BJ (cell line): Measurements from ENCODE around the gene PHRF1. TPM values are rescaled to one million over a fixed set of nuclear protein-coding genes. Genes with fewer than 3 reads are reported as not detected.

ENCODE experiments used
- CTCF ChIA-PET: fragments of 350-600 bp; formaldehyde crosslinking; extraction: SDS; loops from one replicate; lab custom pipeline; 2021; ENCODE audit warnings: antibody characterized with exemption, inconsistent platforms; lab: Yijun Ruan, JAX
- POLR2A ChIA-PET: fragments of 300-600 bp; sonication (Branson Sonifier 250); formaldehyde crosslinking; extraction: SDS; loops from one replicate; lab custom pipeline; 2021; ENCODE audit warnings: antibody characterized with exemption; lab: Charles Lee
- DNase-seq: peaks from one replicate; pipeline ENCODE4 v3.0.0-alpha.2; 2011; ENCODE audit warnings: low read depth
- H3K27me3 ChIP-seq: 2 replicates; pipeline ENCODE4 v1.6.0; 2011; ENCODE audit warnings: low read length; ENCODE audit not compliant: control insufficient read depth, insufficient read depth
- H3K36me3 ChIP-seq: 2 replicates; pipeline ENCODE4 v1.5.1; 2011; ENCODE audit warnings: low read length; ENCODE audit not compliant: control insufficient read depth, insufficient read depth
- H3K4me3 ChIP-seq: 2 replicates; pipeline ENCODE4 v1.5.1; 2011; ENCODE audit warnings: low read depth, mild to moderate bottlenecking, control low read depth, low read length
- polyA minus RNA-seq: library from RNA; depleted of rRNA, polyadenylated mRNA; stranded (reverse); fragments of >200 nt; gene quantifications from 2 replicates; pipeline ENCODE4 v1.2.3, GENCODE V29; 2011; rRNA and poly(A)+ RNA removed
- polyA plus RNA-seq: library from polyadenylated mRNA; depleted of rRNA; stranded (reverse); fragments of >200 nt; gene quantifications from 2 replicates; pipeline ENCODE4 v1.2.3, GENCODE V29; 2011; rRNA removed
- TF ChIP-seq, protein P1 (sequence below): IDR thresholded peaks from 2 replicates; pipeline ENCODE4 v1.5.1; 2011; ENCODE audit warnings: low read depth, mild to moderate bottlenecking, control low read depth, inconsistent platforms, low read length, moderate library complexity; ENCODE audit not compliant: insufficient read depth

Gene PHRF1, protein sequence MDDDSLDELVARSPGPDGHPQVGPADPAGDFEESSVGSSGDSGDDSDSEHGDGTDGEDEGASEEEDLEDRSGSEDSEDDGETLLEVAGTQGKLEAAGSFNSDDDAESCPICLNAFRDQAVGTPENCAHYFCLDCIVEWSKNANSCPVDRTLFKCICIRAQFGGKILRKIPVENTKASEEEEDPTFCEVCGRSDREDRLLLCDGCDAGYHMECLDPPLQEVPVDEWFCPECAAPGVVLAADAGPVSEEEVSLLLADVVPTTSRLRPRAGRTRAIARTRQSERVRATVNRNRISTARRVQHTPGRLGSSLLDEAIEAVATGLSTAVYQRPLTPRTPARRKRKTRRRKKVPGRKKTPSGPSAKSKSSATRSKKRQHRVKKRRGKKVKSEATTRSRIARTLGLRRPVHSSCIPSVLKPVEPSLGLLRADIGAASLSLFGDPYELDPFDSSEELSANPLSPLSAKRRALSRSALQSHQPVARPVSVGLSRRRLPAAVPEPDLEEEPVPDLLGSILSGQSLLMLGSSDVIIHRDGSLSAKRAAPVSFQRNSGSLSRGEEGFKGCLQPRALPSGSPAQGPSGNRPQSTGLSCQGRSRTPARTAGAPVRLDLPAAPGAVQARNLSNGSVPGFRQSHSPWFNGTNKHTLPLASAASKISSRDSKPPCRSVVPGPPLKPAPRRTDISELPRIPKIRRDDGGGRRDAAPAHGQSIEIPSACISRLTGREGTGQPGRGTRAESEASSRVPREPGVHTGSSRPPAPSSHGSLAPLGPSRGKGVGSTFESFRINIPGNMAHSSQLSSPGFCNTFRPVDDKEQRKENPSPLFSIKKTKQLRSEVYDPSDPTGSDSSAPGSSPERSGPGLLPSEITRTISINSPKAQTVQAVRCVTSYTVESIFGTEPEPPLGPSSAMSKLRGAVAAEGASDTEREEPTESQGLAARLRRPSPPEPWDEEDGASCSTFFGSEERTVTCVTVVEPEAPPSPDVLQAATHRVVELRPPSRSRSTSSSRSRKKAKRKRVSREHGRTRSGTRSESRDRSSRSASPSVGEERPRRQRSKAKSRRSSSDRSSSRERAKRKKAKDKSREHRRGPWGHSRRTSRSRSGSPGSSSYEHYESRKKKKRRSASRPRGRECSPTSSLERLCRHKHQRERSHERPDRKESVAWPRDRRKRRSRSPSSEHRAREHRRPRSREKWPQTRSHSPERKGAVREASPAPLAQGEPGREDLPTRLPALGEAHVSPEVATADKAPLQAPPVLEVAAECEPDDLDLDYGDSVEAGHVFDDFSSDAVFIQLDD (N-terminal part only)
- polyA plus RNA-seq (6.8 and 10.7 TPM in 2 replicates), polyA minus RNA-seq (5.8 and 8.0 TPM in 2 replicates)

DNA sequence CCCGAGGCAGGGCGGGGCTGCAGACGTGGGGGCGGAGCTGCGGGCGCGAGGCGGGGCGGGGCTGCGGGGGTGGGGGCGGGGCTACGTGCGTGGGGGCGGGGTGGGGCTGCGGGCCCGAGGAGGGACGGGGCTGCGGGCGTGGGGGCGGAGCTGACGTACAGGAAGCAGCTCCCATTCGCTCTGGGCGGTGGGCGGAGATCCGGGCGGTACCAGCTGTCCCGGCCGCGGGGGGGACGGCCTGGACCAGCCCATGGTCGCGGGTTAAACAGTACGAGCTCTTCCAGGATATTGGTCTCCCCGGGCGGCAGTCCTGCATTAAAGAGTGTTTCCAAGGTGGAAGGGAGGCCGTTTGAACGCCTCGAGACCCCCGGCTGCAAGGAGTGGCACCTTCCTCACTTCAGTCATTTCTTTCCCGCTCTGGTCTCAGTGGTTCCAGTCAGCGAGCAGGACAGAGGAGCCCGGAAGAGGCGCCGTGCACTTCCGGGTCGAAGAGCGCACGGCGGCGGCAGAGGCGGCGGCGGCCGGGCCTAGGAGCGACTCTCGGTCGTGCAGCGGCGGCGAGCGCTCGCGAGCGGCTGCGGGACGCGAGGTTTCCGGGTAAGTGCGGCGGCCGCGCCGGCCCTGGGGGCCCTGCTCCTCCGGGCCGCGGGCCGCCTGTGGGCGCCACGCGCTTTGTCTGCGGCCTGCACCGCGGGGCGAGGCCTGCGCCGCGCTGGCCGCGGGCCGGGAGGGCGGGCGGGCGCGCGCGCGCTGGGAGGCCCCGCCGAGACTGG is at the start of gene PHRF1:
Gene PHRF1 (plus strand): TSS at position 475 of the 773 bp plus-strand sequence. CDS start 5,043 bp downstream, outside the sequence.
- ChIA-PET POLR2A (interaction anchor here (0.5 to 2.0 kb wide), 6 partner anchors 12 to 806 kb away, joined by 3 to 20 read pairs (median 3); no protein-coding TSS in a partner anchor), CTCF (interaction anchor here (0.6 to 1.3 kb wide), 3 partner anchors 10 to 148 kb away, joined by 3 to 4 read pairs (median 3); no protein-coding TSS in a partner anchor)
- peak; percentile 31 for DNase-seq
- H3K4me3 ChIP-seq, result peak within 1 kb of the TSS; percentile 99
- H3K36me3 ChIP-seq, result peaks cover 4% of the 10 kb centered on the region; the same call in 1 of the 2 replicates
- TF ChIP-seq, protein P1, sequence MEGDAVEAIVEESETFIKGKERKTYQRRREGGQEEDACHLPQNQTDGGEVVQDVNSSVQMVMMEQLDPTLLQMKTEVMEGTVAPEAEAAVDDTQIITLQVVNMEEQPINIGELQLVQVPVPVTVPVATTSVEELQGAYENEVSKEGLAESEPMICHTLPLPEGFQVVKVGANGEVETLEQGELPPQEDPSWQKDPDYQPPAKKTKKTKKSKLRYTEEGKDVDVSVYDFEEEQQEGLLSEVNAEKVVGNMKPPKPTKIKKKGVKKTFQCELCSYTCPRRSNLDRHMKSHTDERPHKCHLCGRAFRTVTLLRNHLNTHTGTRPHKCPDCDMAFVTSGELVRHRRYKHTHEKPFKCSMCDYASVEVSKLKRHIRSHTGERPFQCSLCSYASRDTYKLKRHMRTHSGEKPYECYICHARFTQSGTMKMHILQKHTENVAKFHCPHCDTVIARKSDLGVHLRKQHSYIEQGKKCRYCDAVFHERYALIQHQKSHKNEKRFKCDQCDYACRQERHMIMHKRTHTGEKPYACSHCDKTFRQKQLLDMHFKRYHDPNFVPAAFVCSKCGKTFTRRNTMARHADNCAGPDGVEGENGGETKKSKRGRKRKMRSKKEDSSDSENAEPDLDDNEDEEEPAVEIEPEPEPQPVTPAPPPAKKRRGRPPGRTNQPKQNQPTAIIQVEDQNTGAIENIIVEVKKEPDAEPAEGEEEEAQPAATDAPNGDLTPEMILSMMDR, result no peak
- no peaks in the 10 kb centered on the region for H3K27me3 ChIP-seq

DNA sequence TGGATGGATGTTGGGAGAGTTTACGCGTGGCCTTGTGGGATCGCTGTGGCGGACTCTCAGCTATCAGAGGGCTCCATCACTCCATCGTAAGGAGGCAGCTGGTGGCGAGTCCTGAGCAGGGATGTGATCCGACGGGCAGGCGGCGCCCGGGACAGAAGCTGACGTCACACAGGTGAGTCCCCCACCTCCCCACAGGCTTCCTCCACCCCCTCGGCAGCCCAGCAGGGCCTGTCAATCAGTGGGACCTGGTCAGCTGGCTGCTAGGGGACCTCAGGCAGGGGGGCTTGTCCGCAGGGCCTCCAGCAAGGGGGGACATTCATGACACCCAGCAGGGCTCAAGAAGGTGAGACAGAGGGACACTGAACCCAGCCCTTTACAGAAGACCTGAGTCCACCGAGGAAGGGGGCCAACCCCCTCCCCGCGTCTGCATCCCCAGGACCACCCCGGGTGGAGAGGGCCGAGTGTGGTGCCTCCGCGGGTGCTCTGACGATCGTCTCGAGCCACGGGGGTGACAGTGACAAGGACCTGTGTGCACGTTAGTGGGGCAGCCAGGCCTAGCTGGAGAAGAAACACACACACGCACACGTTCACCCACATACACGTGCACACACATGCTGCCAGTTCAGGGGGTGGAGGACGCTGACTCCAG is 48.0 kb upstream of the PHRF1 start:
- no peak for DNase-seq
- Histone ChIP-seq H3K4me3 (no peak overlapping the region), H3K27me3 (no peaks in the 10 kb centered on the region), H3K36me3 (peaks cover 18% of the 10 kb centered on the region)
- ChIA-PET CTCF (interaction anchor here (4.0 kb wide), 1 partner anchor 10 kb away, joined by 19 read pairs; no protein-coding TSS in a partner anchor), POLR2A (interaction anchor here (0.6 kb wide), 1 partner anchor 47 kb away, joined by 3 read pairs; no protein-coding TSS in a partner anchor)
- TF ChIP-seq, protein P1, result no peak

DNA sequence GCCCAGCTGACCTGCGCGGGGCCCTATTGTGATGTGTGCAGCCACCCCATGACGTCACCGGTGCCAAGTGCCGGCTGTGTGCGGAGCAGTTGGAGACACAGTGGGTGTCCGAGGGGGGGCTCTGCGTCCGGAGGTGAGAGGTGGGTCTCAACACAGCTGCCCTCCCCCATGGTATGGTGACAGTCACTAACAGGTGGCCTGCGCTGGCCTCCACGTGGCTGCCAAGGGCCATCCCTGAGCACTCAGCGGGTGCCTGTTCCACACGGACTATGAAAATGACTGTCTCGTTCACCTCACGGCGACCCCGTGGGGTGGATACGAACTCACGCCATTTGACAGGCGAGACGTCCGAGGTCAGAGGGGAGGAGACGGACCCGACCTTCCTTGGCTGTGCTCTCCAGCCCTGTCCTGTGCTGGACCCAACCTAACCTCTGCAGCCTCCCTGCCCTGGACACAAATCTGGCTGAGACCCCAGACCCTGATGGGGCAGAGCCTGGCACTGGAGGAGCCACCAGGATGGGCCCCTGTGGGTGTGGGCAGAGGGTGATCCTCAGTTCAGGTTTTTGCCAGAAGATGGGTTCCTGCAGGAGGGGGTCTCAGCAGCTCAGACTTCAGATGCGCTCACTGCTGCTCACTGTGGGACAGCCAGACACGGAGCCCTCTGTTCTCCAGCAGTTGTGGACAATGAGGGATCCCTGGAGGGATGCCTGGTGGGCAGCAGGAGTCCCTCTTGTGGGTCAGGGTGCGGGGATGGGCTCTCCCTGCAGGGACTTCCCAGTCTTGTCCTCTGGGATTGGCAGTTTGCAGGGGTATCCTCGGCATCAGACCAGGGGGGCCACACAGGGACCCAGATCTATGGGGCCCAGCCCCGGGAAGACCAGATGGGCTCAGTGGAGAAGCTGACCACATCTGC is 47.2 kb upstream of the PHRF1 start:
- no peak for DNase-seq
- TF ChIP-seq, protein P1, result no peak
- POLR2A ChIA-PET, result no interaction called here
- H3K36me3 ChIP-seq, result peaks cover 22% of the 10 kb centered on the region
- CTCF ChIA-PET, result interaction anchor here (2.1 to 4.0 kb wide), 2 partner anchors 8 to 11 kb away, joined by 5 to 19 read pairs; no protein-coding TSS in a partner anchor
- H3K27me3 ChIP-seq, result no peaks in the 10 kb centered on the region
- H3K4me3 ChIP-seq, result no peak overlapping the region
